ENCODE results near the gene UBE2F.

DNA sequence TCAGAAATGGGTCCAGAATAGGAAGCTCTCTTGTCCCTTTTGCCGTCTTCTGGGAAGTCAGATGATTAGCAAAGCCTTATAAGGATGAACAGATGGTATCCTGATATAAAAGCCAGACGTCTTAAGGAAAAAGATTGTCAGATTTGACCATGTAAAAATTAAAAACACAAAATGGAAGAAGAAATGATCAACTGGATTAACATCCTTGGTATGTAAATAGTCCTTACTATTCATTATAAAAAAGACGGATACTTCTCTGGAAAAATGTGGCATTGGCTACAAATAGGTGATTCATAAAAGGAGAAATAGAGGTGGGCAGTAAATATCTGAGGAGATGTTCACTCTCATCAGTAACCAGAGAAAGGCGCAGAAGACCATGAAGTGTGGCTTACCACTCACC, 60.2 kb downstream of the UBE2F start:
- TF ChIP-seq, protein P1, sequence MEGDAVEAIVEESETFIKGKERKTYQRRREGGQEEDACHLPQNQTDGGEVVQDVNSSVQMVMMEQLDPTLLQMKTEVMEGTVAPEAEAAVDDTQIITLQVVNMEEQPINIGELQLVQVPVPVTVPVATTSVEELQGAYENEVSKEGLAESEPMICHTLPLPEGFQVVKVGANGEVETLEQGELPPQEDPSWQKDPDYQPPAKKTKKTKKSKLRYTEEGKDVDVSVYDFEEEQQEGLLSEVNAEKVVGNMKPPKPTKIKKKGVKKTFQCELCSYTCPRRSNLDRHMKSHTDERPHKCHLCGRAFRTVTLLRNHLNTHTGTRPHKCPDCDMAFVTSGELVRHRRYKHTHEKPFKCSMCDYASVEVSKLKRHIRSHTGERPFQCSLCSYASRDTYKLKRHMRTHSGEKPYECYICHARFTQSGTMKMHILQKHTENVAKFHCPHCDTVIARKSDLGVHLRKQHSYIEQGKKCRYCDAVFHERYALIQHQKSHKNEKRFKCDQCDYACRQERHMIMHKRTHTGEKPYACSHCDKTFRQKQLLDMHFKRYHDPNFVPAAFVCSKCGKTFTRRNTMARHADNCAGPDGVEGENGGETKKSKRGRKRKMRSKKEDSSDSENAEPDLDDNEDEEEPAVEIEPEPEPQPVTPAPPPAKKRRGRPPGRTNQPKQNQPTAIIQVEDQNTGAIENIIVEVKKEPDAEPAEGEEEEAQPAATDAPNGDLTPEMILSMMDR (IDR thresholded peaks at IDR 0.05) = no peak
- TF ChIP-seq POLR2A (IDR thresholded peaks at IDR 0.05) (no peak), EP300 (IDR thresholded peaks at IDR 0.05) (no peak)

All from ovary (tissue), 3 donors.